Skeletal muscle cell (primary cell): Measurements from ENCODE around the gene EIF4B.

Experiments used
- DNase-seq: peaks from one replicate; pipeline ENCODE4 v3.0.0-alpha.2; 2010; ENCODE audit warnings: low read depth
- H3K4me3 ChIP-seq: 2 replicates; pipeline ENCODE4 v1.5.1; 2011; ENCODE audit warnings: low read depth, mild to moderate bottlenecking, control low read depth, low read length, moderate library complexity

Gene EIF4B

DNA sequence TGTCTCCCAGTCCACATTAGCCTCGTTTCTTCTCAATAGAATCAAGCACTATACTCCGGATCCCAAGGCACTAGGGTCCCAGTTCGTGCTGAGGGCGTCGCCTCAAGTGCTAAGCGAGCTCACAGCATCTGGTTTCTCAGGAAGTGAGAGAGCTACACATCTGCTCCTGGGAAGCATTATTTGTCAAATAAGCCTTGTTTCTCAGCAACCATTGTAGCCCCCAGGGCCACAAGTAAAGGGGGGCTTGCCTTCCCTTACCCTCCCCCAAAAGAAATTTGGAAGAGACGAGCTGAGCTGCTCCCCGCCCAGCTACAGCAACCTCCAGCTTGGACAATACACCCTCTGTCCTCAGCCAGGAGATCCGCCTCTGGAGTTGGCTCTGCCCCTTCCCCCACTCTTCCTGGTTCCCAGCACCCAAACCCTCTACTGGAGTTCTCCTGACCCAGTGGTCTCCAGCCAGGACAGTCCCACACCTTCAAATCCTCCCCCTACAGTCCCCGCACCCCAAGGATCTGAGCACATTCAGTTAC is 37.9 kb downstream of the EIF4B start:
- no peak for DNase-seq
- no peak overlapping the region for H3K4me3 ChIP-seq

DNA sequence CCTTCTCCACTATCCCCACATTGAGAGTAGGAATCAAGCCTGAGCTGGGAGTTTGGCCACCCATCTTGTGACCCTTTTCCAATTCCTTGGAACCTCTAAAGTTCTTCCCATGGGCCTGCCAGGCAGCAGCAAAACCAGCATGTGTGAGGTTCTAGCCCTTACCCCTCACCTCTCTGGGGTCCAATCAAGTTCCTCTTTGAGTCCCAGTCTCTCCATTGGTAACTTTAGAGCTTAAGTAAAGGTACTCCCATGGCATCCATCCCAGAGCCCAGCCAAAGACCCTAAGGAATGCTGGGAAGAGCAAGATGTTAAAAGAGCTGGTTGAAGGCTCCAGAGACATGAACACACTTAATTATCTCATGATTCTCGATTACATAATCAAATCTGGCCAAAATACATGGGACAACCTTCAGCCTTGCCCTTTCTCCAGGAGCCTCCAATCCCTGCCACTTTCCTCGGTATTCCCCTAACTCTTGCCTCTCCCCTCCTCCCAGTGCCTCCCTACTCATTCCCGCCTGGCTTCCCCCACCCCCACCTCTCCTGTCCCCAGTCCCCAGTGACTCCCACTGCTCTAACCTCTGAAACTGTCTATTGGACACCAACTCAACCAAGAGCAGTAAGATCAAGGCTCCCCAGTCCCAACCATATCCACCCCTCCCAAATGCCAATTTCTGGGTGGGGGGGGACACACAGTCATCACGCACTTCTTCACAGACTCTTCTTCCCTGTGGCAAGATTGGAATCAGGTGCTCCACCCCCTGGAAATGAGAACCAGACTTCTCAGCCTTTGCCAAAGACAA is 38.8 kb downstream of the EIF4B start:
- H3K4me3 ChIP-seq: no peak overlapping the region
- DNase-seq: no peak

DNA sequence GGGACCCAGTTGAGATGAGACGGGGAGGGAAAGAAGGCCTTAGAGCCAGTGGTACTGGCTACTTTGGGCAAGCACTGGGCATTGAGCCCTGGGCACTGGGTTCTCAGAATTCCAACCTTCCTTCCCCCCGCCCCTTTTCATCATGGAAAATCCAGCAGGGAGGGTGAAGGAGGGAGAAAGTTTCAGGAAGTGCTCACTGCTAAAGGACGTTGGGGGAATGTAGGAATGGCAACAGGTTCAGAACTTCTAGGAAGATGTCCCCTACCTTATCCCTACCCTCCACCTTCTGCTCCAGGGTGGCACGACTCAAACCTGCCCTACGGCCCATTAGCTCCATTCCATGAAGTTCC is 39.4 kb downstream of the EIF4B start:
- H3K4me3 ChIP-seq: peak overlapping the region; percentile 63
- no peak for DNase-seq

DNA sequence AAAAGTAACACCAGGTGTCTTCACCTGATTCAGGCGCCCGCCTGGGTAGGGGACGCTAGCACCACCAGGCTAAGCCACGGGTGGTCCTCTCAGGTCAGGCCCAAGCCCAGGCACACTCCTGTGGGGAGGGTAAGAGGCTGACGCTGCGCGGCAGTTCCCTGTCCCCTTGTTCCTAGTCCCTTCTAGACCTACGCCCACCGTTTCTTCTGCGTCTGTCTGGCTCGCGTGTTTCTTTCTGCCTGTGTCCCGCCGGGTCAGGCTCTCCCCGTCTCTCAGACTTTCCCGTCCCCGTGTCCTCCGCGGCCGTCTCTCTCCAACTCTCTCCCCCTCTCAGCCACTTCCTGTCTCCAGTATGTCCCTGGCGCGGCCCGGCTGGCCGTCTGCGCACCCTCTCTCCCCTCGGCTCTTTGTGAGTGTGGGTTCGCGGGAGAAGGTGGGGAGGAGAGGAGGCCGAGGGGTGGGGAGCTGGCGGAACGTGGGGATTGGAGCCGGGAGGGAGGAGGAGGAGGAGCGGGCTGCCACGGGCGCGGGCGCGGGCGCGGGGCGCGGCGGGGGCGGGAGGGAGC is 40.5 kb downstream of the EIF4B start:
- peak overlapping the region; percentile 63 for H3K4me3 ChIP-seq
- DNase-seq: peak; percentile 79

DNA sequence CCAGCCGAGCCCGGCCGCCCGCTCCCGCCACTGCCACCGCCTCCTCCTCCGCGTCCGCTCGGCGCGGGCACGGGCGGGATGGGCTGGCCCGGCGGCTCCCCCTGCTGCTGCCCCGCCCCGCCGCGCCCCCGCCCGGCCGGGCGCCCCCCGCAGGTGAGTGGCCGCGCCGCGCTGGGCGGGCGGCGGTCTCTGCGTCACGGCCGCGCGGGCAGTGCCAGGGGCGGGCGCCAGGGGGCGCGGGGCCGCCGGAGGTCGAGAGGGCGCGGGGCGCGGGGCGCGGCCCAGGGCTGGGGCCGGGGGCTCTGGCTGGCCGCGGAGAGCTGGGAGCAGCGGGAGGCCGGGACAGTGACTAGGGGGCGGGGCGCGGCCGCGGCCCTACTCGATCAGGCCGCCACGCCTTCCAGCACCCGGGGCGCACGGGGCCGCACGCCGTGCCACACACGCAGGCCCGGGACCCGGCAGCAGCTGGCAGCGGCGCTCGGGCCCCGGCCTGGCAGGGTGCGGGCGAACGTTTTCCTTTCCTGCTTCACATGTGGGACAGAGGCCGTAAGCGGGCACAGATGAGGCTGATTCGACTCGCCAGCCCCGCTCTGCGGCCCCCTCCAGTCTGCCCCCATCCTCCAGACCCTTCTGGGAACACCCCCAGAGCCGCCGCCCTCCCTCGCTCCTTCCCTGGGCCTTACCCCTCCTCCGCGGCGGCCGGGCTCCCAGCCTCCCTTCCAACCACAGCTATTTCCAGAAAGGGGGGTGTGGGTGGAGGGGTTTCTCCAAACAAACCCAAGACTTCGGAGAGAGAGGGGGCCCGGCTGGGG is 41.2 kb downstream of the EIF4B start:
- H3K4me3 ChIP-seq: peak overlapping the region; percentile 71
- peak; percentile 64 for DNase-seq

DNA sequence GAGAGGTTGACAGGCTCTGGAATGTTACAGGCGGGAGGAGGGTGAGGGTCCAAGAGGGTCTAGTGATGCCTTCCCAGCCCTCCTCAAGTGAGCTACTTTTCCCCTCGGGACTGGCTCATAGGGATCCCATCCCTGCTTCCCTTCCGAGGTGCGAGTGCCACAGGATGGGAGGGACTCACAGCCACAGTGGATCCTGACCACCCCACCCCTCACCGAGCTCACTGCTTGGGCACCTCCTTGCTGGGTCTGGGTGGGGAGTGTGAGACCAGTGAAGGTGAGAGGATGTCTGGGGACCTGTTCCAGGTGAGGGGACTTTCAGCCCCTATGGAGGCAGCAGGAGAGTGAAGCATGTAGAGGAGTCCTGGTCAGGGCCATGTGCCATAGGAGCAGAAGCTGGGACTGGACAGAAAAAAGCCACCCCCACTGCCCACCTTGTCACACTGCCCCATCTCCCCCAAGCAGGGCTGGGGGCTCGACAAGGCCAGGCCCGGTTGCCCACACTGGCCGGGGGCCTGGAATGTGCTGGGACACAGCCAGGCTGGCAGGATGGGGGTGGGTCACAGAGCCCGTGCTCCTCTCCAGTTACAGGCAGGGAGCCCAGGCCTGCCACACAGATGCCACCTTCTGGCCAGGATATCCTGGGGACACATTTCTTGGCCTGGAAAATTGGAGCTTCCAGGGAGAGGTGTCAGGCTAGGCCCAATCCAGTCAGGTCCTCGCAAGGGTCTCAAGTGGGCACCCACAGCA is 42.0 kb downstream of the EIF4B start:
- peak overlapping the region; percentile 71 for H3K4me3 ChIP-seq
- DNase-seq: no peak

DNA sequence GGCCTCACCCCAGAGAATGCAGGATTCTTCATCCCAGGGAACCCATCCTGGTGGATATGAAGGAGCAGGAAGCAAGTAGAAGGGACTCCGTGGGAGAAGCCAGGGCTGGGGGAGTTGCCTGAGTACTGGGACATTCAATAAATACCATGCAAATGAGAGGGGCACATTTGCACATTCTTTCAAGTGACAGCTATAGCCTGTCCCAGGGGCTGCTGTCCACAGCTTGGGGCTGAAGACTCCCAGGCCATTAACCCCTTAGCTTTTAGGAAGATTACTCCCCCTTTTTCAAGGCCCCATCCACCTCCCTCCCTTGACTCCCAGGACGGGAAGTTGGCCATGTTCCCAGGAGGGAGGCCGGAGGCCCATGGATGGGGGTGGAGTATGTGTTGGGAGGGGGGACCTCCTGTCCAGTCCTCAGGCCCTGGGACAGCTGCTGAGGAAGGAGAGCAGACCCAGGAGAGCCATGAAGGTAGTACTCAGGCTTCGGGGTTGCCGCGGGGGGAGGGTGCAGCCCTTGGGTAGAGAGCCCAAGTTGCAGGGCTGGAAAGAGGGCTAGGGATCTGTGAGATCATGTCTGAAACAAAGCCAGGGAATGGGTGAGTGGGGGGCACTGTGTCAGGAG is 42.6 kb downstream of the EIF4B start:
- H3K4me3 ChIP-seq: peak overlapping the region; percentile 71
- peak; percentile 68 for DNase-seq

DNA sequence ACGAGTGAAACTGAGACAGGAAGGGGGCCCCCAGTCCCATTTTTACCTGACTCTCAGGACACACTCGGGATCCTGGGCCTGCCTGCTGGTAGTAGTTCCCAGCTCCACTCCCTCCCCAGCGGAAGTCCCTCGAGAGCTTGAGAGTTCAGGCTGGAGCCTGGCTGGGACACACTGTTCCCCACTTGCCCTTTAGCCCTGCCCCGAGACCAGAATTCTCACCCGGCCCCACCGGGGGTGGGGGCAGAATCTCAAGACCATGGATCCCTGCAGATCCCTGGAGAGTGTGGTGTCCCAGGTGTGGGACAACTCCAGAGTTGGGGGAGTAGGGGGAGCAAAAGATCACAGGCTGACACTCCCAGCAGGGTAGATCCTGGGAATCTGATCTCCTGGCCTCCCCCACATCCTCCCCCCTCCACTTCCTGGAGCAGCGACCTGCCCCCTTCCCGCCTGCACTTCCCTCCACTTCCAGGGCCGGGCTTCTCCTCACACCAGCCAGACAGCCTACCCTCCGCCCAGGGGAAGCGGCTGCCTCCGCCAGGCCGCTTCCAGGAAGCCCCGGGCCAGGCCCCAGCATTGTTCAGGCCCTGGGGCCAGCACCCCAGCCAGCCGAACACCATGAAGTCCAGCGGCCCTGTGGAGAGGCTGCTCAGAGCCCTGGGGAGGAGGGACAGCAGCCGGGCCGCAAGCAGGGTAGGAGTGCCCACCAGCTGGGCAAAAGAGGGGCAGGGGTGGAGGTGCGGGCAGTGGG is 43.5 kb downstream of the EIF4B start, which contains the start of gene TNS2:
TSS of gene TNS2 (plus strand) at position 495 of the 748 bp plus-strand sequence. CDS start at position 616, 121 bp downstream.
- DNase-seq: no peak
- peak within 1 kb of the TSS; percentile 71 for H3K4me3 ChIP-seq

DNA sequence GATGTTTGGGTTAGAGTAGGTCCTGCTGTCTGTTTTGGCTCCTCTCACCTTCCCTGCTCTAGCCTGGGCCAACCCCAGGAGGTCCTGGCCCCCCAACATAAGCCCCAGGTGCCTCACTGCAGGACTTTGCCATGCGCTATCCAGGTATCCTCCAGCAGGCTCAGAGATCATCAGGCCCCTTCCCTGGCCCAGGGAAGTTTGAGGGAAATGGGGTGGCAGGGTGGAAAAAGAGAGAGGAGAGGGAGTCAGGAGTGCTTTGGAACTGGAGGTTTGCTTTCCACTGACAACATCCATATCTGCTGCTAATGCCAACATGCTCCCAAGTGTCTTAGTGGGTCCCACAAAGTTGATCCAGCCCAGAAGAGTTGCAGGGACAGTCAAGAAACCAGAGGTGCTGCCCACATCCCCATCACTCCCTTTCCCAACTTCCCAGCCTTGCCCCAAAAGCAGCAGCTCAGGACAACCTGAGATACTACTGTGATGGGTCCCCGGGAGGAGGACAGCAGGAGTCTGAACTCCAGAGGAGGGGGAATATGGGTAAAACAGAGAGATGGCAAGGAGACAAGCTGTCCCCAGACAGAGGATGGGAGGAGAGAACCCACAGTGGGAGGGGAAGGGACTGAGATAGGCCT is 44.3 kb downstream of the EIF4B start:
- H3K4me3 ChIP-seq: peak overlapping the region; percentile 71
- DNase-seq: no peak

DNA sequence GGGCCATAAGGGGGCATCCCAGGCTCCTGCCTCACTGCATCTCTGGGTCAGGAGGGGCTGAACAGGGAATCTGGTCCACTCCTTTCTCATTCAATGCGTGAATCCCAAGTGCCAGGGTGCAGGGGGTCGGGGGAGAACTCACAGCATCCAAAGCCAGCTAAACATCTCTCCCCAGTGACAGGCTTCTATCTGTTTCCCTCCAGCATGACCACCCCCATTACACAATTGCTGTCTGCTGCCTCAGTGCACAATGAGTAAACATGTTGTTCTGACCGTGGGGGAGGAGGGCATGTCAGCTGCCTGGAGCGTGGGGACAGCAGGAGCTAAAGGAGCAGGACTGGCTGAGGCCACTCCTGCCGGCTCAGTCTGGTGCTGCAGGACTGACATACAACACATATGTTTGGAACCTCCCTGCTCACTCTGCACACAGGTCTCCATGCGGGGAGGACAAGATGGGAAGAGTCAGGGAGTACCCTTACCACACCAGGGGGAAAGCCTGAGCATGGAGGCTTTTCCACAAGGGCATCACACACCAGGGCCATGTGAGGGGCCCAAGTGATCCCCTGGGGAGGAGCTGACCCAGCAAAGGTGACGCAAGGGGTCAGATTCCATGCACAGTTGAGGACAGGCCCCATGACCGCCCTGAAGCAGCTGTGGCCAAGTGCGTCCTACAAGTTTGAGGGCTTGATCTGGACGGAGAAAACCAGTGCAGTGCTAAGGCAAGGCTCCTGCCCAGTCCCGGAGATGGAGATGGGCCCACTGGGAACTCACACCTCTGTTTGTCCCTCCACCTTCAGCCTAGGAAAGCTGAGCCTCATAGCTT is 45.0 kb downstream of the EIF4B start:
- H3K4me3 ChIP-seq: peak overlapping the region; percentile 71
- DNase-seq: peak; percentile 60

DNA sequence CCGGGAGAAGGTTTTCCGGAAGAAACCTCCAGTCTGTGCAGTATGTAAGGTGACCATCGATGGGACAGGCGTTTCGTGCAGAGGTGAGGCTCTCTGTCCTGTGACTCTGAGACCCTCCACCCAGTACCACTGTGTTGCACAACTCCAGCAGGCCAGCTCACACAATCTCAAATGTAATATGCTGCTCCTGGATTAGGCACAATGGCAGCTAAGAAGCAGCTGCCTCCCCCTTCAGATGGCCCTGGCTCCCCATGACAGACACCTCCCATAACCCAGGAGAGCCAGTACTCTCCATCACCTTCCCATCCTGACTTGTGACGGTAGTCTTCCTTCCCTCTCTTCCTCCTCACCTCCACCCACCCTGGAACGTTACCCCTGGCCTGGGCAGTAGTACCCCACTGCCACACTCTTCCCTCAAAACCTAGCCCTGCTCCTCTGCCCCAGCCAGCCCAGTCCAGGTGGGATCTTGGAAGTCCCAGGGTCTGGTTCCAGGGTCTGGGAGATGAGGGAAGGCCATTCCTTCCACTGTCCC is 45.7 kb downstream of the EIF4B start:
- H3K4me3 ChIP-seq: peak overlapping the region; percentile 71
- DNase-seq: no peak

DNA sequence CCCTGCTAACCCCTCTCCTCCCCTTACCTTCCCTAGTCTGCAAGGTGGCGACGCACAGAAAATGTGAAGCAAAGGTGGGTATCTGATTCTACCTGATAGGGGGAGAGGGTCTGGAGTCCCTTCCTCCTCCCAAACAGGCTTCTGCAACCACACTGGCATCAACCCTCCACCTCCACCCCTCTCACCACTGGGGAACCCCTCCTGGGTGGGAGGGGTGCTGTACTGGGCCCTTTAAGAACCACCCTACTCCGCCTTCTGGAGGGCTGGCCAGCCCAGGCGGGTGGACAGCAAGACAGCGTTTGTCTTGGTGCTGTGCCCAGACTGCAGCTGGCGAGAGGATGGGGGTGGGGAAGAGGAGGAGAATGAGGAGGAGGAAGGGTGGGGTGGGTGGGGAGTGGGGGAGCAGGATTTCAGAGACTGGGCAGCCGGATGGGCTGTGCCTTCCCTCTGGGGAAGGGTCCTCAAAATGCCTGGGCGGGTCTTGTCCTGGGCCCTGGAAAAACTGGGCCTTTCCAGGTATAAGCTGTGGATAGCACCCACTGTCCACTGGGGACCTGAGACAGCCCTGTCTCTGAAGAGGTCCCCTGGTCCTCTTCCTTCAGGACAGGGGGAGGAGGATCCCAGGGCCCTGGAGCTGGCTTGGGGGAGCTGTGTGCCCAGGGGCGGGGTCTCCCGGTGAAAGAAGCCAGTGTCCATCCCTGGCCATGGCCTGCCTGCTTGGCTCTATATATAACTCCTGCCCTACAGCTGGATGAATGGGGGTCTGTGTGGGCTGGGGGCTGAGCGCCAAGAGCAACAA is 46.4 kb downstream of the EIF4B start:
- H3K4me3 ChIP-seq: peak overlapping the region; percentile 71
- peak; percentile 56 for DNase-seq

DNA sequence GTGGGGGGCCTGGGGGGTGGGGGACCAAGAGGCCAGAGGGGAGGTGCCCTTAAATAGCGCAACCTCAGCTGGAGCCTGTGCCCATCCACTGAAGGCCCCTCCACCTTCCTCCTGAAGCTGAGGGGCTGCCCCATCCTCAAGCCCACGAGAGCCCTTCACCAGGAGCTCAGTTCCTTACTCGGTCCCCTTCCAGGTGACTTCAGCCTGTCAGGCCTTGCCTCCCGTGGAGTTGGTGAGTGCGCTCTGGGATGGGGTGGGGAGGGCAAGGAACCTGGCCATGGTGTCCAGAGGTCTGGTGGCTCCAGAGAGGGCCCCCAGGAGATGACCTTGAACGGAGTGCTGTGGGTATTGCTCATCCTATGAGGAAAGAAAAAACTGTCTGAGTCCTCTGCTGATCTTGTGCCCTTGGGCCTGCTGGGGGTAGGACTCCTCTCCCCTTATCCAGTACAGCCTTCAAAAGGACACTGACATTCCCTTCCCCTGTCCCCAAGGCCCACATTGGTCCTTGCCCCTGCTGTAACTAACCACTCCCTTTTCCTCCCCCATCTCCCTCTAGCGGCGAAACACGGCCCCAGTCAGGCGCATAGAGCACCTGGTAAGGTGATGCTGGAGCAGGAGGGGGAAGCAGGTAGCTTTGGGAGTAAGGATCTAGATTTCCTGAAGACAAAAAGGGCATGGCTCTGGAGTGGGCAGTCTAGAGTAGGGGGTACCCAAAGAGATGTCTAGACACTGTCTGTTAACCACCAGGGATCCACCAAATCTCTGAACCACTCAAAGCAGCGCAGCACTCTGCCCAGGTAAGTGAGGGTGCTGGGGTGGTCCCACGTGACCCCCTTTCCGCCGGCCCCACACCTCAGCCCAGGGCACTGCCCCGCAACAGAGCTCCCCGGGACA is 47.2 kb downstream of the EIF4B start:
- DNase-seq: no peak
- peak overlapping the region; percentile 46 for H3K4me3 ChIP-seq

DNA sequence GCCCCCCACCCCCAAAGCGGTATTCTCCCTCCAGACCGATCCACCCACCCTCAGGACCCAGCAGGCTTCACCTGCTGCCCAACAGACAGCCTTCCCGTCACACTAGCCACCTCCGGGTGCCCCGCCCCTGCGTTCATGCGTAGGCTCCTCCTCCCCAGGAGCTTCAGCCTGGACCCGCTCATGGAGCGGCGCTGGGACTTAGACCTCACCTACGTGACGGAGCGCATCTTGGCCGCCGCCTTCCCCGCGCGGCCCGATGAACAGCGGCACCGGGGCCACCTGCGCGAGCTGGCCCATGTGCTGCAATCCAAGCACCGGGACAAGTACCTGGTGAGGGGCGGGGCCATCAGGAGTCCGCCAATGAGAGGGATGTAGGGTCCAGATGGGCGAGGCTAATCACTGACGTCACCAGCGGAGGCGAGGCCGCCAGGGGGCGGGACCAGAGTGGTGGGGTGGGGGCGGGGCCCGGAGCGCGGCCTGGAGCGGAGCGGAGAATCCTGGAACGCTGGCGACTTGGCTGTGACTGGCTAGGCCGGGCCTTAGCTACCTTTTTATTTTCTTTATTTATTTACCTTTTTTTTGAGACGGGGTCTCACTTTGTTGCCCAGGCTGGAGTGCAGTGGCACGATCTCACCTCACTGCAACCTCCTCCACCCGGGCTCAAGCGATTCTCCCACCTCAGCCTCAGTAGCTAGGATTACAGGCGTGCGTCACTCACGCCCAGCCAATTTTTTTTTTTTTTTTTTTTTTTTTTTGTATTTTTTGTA is 48.0 kb downstream of the EIF4B start:
- DNase-seq: peak; percentile 56
- H3K4me3 ChIP-seq: peak overlapping the region; percentile 46
